ENCODE results near the gene TBL1XR1. TPM values are rescaled to one million over a fixed set of nuclear protein-coding genes. Genes with fewer than 3 reads are reported as not detected.
A peak's percentile ranks its signal among the peaks of the same experiment; 100 is the strongest.

Gene TBL1XR1
- total and polyA plus RNA-seq, 3 experiments from 2014 or later, result 36.3 to 193 (median 173) TPM

DNA sequence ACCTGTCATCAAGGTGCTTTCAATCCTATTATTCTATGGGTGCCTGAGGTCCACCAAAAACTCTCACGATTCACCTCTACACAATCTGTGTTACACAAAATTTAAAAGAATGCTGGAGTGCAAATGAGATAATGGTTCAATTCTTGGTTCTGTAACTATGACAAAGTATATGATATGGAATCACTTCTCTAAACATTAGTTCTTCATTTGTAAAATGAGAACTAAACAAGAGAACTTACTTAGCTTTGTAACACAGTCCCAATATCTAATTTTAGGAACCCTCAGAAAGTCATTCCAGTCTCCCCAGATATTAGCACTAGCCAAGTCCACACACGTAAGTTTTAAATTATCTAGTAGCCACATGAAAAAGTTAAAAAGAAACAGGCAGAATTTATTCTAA lies 111.5 kb downstream of the TBL1XR1 start:
- Mint-ChIP-seq H3K9me3 (peaks cover 0 to 4% (median 0%) of the 10 kb centered on the region in 5 donors), H3K27ac (peak overlapping the region in 1 of 8 donors; percentile 54), H3K4me3 (no peak overlapping the region), H3K4me1 (peaks cover 62 to 92% (median 83%) of the 10 kb centered on the region in 3 donors), H3K36me3 (peaks cover 12 to 19% (median 16%) of the 10 kb centered on the region in 3 donors), H3K27me3 (no peaks in the 10 kb centered on the region)
- H3K27me3 ChIP-seq (ENCODE audit: insufficient read depth, low read length, poor library complexity, severe bottlenecking), result no peaks in the 10 kb centered on the region
- no peak for DNase-seq
- H3K27ac ChIP-seq (ENCODE audit: low read depth, low read length), result no peak overlapping the region
- no peaks in the 10 kb centered on the region for H3K9me3 ChIP-seq (ENCODE audit: low read length)
- no peaks in the 10 kb centered on the region for H3K36me3 ChIP-seq (ENCODE audit: insufficient read depth, low read length)
- CTCF ChIA-PET, result interaction anchor here (1.1 kb wide), 1 partner anchor 14 kb away, joined by 3 read pairs; no protein-coding TSS in a partner anchor
- POLR2A ChIA-PET, result interaction anchor here (1.6 kb wide), 1 partner anchor 111 kb away, joined by 3 read pairs; no protein-coding TSS in a partner anchor
- H3K4me3 ChIP-seq (ENCODE audit: low read length), result no peak overlapping the region
- no peaks in the 10 kb centered on the region for H3K4me1 ChIP-seq (ENCODE audit: insufficient read depth, low read length)

DNA sequence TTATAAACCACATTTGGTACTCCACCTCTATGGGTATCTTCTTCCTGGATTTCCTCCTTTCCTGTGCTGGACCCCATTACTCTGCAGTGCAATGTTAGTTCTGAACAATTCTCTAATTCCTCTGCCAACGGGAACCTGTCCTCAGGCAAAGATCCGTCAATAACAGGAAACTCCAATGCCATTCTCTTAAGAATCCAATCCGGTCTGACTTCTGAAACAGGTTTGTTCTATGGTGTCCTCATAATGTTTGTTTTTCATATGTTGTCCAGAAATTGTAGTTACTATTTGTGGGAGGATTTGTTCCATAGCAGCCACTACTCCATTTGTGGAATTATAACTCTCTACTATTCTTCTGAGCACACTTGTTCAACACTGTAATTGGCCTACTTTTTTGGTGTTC lies 112.7 kb downstream of the TBL1XR1 start:
- H3K4me1 Mint-ChIP-seq, result peaks cover 66 to 93% (median 88%) of the 10 kb centered on the region in 3 donors
- peaks cover 8 to 19% (median 12%) of the 10 kb centered on the region in 3 donors for H3K36me3 Mint-ChIP-seq
- no peaks in the 10 kb centered on the region for H3K9me3 Mint-ChIP-seq
- ChIA-PET POLR2A (no interaction called here), CTCF (no interaction called here)
- peak overlapping the region in 2 of 8 donors; percentile 12 to 30 for H3K27ac Mint-ChIP-seq
- no peaks in the 10 kb centered on the region for H3K27me3 Mint-ChIP-seq
- Histone ChIP-seq H3K9me3 (ENCODE audit: low read length) (no peaks in the 10 kb centered on the region), H3K36me3 (ENCODE audit: insufficient read depth, low read length) (no peaks in the 10 kb centered on the region), H3K27ac (ENCODE audit: low read depth, low read length) (no peak overlapping the region), H3K27me3 (ENCODE audit: insufficient read depth, low read length, poor library complexity, severe bottlenecking) (no peaks in the 10 kb centered on the region), H3K4me3 (ENCODE audit: low read length) (no peak overlapping the region), H3K4me1 (ENCODE audit: insufficient read depth, low read length) (no peaks in the 10 kb centered on the region)
- DNase-seq, result no peak
- H3K4me3 Mint-ChIP-seq, result peak overlapping the region in 1 of 7 donors; percentile 3

DNA sequence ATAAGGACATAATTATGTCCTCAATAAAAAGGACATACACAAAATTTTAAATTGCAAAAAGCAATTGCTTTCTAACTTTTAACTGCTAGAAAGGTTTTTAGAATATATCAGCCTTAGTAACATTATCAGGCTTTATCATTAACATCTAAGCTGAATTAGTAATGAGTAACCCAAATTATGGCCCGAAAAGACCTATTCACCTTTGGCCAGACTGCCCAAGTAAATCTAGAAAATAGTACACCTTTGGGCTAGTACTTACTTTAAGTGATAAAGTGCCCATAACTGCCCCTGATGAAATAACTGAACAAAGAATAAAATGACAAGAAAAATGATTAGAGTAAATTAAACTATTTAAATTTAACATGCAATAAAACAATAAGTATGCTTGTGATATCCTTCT lies 117.2 kb downstream of the TBL1XR1 start:
- Histone ChIP-seq H3K36me3 (ENCODE audit: insufficient read depth, low read length) (peaks cover 4% of the 10 kb centered on the region), H3K4me3 (ENCODE audit: low read length) (no peak overlapping the region), H3K27me3 (ENCODE audit: insufficient read depth, low read length, poor library complexity, severe bottlenecking) (no peaks in the 10 kb centered on the region), H3K9me3 (ENCODE audit: low read length) (no peaks in the 10 kb centered on the region), H3K27ac (ENCODE audit: low read depth, low read length) (no peak overlapping the region), H3K4me1 (ENCODE audit: insufficient read depth, low read length) (no peaks in the 10 kb centered on the region)
- POLR2A ChIA-PET, result no interaction called here
- peaks cover 42 to 78% (median 72%) of the 10 kb centered on the region in 3 donors for H3K4me1 Mint-ChIP-seq
- H3K9me3 Mint-ChIP-seq, result no peaks in the 10 kb centered on the region
- H3K27me3 Mint-ChIP-seq, result no peaks in the 10 kb centered on the region
- peak overlapping the region in 1 of 8 donors; percentile 8 for H3K27ac Mint-ChIP-seq
- peaks cover 16 to 35% (median 18%) of the 10 kb centered on the region in 3 donors for H3K36me3 Mint-ChIP-seq
- DNase-seq, result no peak
- CTCF ChIA-PET, result interaction anchor here (1.1 kb wide), 1 partner anchor 116 kb away, joined by 4 read pairs; no protein-coding TSS in a partner anchor
- H3K4me3 Mint-ChIP-seq, result no peak overlapping the region

GRCh38 chr3:177079684-177080083 lies 117.6 kb downstream of the TBL1XR1 start:
- Mint-ChIP-seq H3K9me3 (no peaks in the 10 kb centered on the region), H3K27ac (no peak overlapping the region)

DNA sequence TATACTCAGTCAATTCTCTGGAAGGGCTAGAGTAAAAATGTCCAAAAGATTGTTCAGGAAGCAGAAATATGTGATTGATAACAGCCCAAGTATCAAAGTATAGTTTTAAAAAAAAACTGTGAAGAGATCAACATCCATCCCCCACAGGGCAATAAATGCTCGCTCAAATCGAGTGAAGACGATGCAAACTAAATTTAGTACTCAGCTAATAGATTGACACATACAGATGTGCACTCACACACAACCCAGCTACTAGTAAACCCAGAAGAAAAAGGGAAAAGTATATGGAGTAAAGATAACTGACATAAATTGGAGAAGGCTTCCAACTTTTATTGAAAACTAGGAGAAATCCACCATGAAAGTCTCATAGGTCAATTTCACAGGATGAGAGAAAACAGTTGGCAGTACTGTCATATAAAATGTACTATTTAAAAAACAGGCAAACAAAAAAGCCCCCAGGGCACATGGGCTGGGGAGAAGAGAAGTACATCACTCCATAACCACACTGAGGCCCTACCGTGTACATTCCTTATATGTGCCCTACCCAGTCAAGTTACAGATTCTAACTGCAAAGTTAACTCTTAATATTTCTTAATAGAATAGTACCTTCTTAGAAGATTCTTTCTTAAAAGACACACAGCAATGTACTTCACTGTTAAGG lies 125.7 kb downstream of the TBL1XR1 start:
- Mint-ChIP-seq H3K27ac (peak overlapping the region in 2 of 8 donors; percentile 31 to 38), H3K4me1 (peaks cover 65 to 90% (median 89%) of the 10 kb centered on the region in 3 donors)

More at GRCh38 chr3:177079684-177080083, 117.6 kb downstream of the TBL1XR1 start:
- POLR2A ChIA-PET, result interaction anchor here (0.6 kb wide), 1 partner anchor 299 kb away, joined by 3 read pairs; no protein-coding TSS in a partner anchor
- H3K9me3 ChIP-seq (ENCODE audit: low read length), result no peaks in the 10 kb centered on the region
- H3K4me1 ChIP-seq (ENCODE audit: insufficient read depth, low read length), result no peaks in the 10 kb centered on the region
- peaks cover 4% of the 10 kb centered on the region for H3K36me3 ChIP-seq (ENCODE audit: insufficient read depth, low read length)
- DNase-seq, result no peak
- H3K4me3 Mint-ChIP-seq, result no peak overlapping the region
- CTCF ChIA-PET, result interaction anchor here (1.1 kb wide), 1 partner anchor 116 kb away, joined by 4 read pairs; no protein-coding TSS in a partner anchor
- no peaks in the 10 kb centered on the region for H3K27me3 ChIP-seq (ENCODE audit: insufficient read depth, low read length, poor library complexity, severe bottlenecking)
- H3K4me3 ChIP-seq (ENCODE audit: low read length), result no peak overlapping the region
- H3K4me1 Mint-ChIP-seq, result peaks cover 41 to 78% (median 71%) of the 10 kb centered on the region in 3 donors
- no peak overlapping the region for H3K27ac ChIP-seq (ENCODE audit: low read depth, low read length)
- no peaks in the 10 kb centered on the region for H3K27me3 Mint-ChIP-seq
- H3K36me3 Mint-ChIP-seq, result peaks cover 13 to 39% (median 21%) of the 10 kb centered on the region in 3 donors

GRCh38 chr3:177069514-177070329 lies 127.6 kb downstream of the TBL1XR1 start:
- H3K27ac ChIP-seq (ENCODE audit: low read depth, low read length), result no peak overlapping the region
- Mint-ChIP-seq H3K27ac (peak overlapping the region in 3 of 8 donors; percentile 9 to 80 (median 35)), H3K4me1 (peaks cover 64 to 87% (median 82%) of the 10 kb centered on the region in 3 donors), H3K9me3 (no peaks in the 10 kb centered on the region), H3K36me3 (peaks cover 4 to 16% (median 5%) of the 10 kb centered on the region in 3 donors), H3K4me3 (no peak overlapping the region), H3K27me3 (no peaks in the 10 kb centered on the region)
- H3K4me1 ChIP-seq (ENCODE audit: insufficient read depth, low read length), result peaks cover 20% of the 10 kb centered on the region
- no peak for DNase-seq
- H3K9me3 ChIP-seq (ENCODE audit: low read length), result no peaks in the 10 kb centered on the region
- H3K27me3 ChIP-seq (ENCODE audit: insufficient read depth, low read length, poor library complexity, severe bottlenecking), result no peaks in the 10 kb centered on the region
- no peaks in the 10 kb centered on the region for H3K36me3 ChIP-seq (ENCODE audit: insufficient read depth, low read length)
- H3K4me3 ChIP-seq (ENCODE audit: low read length), result no peak overlapping the region
- ChIA-PET POLR2A (no interaction called here), CTCF (no interaction called here)

More for the DNA sequence above, 125.7 kb downstream of the TBL1XR1 start:
- no peak overlapping the region for H3K4me3 ChIP-seq (ENCODE audit: low read length)
- ChIA-PET POLR2A (no interaction called here), CTCF (no interaction called here)
- H3K27me3 Mint-ChIP-seq, result no peaks in the 10 kb centered on the region
- no peak for DNase-seq
- no peaks in the 10 kb centered on the region for H3K9me3 ChIP-seq (ENCODE audit: low read length)
- H3K4me1 ChIP-seq (ENCODE audit: insufficient read depth, low read length), result peaks cover 6% of the 10 kb centered on the region
- H3K27me3 ChIP-seq (ENCODE audit: insufficient read depth, low read length, poor library complexity, severe bottlenecking), result no peaks in the 10 kb centered on the region
- peaks cover 4% of the 10 kb centered on the region for H3K36me3 ChIP-seq (ENCODE audit: insufficient read depth, low read length)
- H3K4me3 Mint-ChIP-seq, result no peak overlapping the region
- H3K27ac ChIP-seq (ENCODE audit: low read depth, low read length), result no peak overlapping the region
- H3K9me3 Mint-ChIP-seq, result no peaks in the 10 kb centered on the region
- H3K36me3 Mint-ChIP-seq, result peaks cover 12 to 35% (median 17%) of the 10 kb centered on the region in 3 donors

GRCh38 chr3:177068967-177069366 lies 128.3 kb downstream of the TBL1XR1 start:
- DNase-seq, result no peak
- Mint-ChIP-seq H3K9me3 (no peaks in the 10 kb centered on the region), H3K36me3 (peaks cover 3 to 14% (median 6%) of the 10 kb centered on the region in 3 donors), H3K4me1 (peaks cover 65 to 88% (median 83%) of the 10 kb centered on the region in 3 donors), H3K27ac (peak overlapping the region in 2 of 8 donors; percentile 3 to 48), H3K27me3 (no peaks in the 10 kb centered on the region), H3K4me3 (no peak overlapping the region)
- POLR2A ChIA-PET, result no interaction called here
- Histone ChIP-seq H3K9me3 (ENCODE audit: low read length) (no peaks in the 10 kb centered on the region), H3K27ac (ENCODE audit: low read depth, low read length) (no peak overlapping the region), H3K27me3 (ENCODE audit: insufficient read depth, low read length, poor library complexity, severe bottlenecking) (no peaks in the 10 kb centered on the region), H3K4me1 (ENCODE audit: insufficient read depth, low read length) (peaks cover 20% of the 10 kb centered on the region), H3K4me3 (ENCODE audit: low read length) (no peak overlapping the region), H3K36me3 (ENCODE audit: insufficient read depth, low read length) (no peaks in the 10 kb centered on the region)
- CTCF ChIA-PET, result no interaction called here

- H3K27ac ChIP-seq (ENCODE audit: low read depth, low read length), result no peak overlapping the region
- Mint-ChIP-seq H3K4me1 (peaks cover 72 to 93% (median 90%) of the 10 kb centered on the region in 3 donors), H3K27ac (peak overlapping the region in 5 of 8 donors; percentile 2 to 64 (median 42)), H3K9me3 (no peaks in the 10 kb centered on the region), H3K36me3 (peaks cover 4 to 19% (median 5%) of the 10 kb centered on the region in 3 donors), H3K27me3 (no peaks in the 10 kb centered on the region), H3K4me3 (no peak overlapping the region)
- H3K4me3 ChIP-seq (ENCODE audit: low read length), result no peak overlapping the region
- no peaks in the 10 kb centered on the region for H3K9me3 ChIP-seq (ENCODE audit: low read length)
- CTCF ChIA-PET, result no interaction called here
- no peaks in the 10 kb centered on the region for H3K27me3 ChIP-seq (ENCODE audit: insufficient read depth, low read length, poor library complexity, severe bottlenecking)
- no peak for DNase-seq
- no peaks in the 10 kb centered on the region for H3K36me3 ChIP-seq (ENCODE audit: insufficient read depth, low read length)
- H3K4me1 ChIP-seq (ENCODE audit: insufficient read depth, low read length), result peaks cover 20% of the 10 kb centered on the region
- POLR2A ChIA-PET, result no interaction called here
Observed at GRCh38 chr3:177066068-177066467, 131.2 kb downstream of the TBL1XR1 start.
